HG02642 (cell line): Measurements from ENCODE around the gene CAMK2D.

Source experiments
- ATAC-seq: cut with Tn5 transposase; IDR thresholded peaks from one replicate; pipeline ENCODE4 v1.9.1; 2021; ENCODE audit warnings: mild to moderate bottlenecking; ENCODE audit not compliant: unreplicated experiment, poor library complexity

Gene CAMK2D

DNA sequence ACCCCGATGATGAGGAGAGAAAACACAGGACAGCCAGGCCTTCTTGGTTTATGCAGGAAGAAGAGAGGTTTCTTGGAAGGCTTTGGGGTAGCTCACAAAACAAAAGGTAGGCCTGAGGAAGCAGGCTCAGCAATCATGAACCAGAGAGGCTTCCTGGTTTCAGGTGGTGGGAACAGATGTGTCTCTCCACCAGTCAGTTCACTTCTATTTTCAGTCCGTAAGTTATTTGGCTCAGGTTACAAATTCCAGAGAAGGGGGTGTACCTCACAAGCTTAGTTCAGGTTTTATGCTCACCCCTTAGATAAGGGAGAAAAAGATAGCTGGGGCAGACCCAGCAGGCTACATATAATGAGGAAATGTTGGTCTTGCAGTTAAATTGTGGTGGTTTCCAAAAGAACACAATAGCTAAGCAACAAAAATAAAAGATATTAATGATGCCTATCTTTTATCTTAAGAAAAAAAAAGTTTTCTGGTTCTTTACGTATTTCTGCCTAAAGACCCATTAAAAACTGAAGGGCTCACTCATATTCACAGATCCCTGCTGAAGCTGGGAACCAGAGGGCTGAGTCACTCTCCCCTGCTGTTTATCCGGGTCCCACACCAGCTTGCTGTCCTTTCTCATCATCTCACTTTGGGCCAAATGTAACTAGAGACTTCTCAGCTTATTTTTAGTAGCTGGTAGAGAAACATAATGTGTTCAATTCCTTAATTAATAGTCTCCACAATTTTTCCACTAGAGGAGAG, 177.0 kb downstream of the CAMK2D start:
- no peak for ATAC-seq

DNA sequence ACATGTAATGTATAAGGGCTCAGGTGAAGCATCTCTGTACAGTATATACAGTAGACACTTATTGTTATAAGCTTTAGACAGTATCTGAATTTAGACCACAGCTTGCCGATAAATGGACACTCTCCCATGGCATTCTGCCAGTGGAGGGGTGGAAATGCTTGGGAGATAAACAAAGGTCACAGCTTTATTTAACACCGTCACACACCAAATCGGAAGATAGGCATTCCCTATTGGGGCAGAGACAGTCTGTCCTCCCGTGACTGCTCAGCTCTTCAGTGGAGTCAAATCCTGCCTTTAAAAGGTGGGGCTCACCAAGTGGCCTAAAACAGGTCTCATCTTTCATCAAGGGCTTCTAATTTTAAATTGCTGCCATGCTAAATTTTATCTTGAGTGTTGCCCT, 178.8 kb downstream of the CAMK2D start:
- no peak for ATAC-seq

- no peak for ATAC-seq
Measured at GRCh38 chr4:113579360-113579759, 182.2 kb downstream of the CAMK2D start.

- no peak for ATAC-seq
Measured at GRCh38 chr4:113576947-113577678, 184.4 kb downstream of the CAMK2D start.

GRCh38 chr4:113575401-113575800, 186.1 kb downstream of the CAMK2D start:
- no peak for ATAC-seq

- no peak for ATAC-seq
Measured at GRCh38 chr4:113574636-113575103, 186.9 kb downstream of the CAMK2D start.

DNA sequence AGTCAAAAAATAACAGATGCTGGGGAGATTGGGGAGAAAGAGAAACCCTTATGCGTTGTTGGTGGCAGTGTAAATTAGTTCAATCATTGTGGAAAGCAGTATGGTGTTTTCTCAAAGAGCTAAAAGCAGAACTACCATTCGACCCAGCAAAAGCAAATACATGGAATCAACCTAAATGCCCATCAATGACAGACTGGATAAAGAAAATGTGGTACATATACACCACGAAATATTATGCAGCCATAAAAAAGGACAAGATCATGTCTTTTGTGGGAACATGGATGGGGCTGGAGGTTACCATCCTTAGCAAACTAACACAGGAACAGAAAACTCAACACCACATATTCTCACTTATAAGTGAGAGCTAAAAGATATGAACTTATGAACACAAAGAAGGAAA, 188.9 kb downstream of the CAMK2D start:
- ATAC-seq, result no peak

DNA sequence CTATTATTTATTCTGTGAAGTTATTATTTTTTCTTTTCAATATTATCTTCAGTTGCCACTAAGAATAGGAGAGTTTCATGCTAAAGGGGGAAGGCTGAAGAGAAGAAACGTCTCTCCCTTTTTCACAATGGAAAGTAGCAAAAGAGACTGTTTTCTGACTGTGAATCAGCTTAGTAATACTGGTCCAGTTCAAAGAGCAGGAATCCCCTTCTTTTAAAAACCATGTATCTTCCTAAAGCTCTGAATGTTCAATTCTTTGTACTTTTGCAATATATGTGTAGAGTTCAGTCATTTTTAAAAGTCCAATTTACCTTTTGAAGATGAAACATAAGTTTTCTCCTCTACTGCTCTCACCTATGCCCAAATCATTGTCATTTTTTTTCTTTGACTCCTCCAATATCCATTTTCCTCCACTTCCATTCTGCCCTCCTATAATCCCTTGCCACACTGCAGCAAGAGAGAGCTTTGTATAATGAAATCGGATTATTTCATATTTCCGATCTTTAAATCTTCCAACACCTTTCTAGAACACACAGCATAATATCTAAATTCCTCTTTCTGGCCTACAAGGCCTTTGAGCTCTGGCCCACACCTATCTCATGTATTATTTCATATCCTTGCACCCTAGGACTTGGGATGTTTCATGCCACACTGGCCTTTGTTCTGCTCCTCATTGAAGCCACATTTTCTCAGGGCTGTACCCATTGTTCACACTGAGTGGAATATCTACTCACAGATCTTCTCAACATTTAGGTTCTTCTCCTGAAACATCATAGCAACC, 195.3 kb downstream of the CAMK2D start:
- no peak for ATAC-seq

DNA sequence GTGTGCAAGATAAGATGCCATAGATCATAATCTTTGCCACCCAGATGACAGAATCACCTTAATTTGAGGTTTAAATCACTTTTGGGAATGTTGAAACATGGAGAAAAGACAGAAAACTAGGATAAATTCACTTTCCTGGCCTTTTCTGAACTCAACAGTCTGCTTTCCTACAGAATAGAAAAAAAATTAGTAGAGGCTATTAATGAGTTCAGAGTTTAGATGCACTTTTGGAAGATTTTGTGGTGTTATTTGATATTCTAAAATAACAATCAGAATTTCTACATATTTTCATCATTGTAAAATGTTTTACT, 195.9 kb downstream of the CAMK2D start:
- ATAC-seq, result no peak

DNA sequence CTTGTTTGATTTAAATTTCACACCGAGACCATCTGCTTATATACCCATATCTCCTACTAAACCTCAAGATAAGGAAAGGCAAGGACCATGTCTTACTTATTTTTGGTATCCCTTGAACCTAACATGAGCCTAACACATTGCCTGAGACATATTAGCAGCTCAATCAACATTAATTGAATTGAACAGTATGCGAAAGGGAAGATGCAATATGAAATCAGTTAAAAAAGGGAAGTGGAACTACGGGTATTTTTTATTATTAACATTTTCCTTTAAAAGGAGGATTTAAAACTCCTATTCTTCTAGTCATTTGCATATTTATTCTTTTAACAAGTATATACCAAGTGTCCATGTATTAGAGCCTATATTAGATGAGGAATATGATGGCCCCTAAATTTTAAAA, 197.0 kb downstream of the CAMK2D start:
- ATAC-seq, result peak; percentile 26

GRCh38 chr4:113563691-113564378, 197.7 kb downstream of the CAMK2D start:
- no peak for ATAC-seq

- ATAC-seq, result no peak
Measured at GRCh38 chr4:113561758-113562157, 199.8 kb downstream of the CAMK2D start.

DNA sequence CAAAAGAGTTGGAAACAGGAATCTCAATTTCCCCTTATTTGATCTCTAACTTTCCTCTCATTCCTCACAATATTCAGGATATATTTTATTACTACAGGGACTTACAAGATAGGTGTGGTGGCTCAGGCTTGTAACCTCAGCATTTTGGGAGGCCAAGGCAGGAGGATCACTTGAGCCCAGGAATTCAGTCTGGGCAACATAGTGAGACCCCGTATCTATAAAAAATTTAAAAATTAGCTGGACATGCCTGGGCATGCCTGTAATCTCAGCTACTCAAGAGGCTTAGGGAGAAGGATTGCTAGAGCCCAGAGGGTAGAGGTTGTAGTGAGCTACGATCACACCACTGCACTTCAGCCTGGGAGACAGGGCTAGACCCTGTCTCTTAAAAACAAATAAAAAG, 200.4 kb downstream of the CAMK2D start:
- ATAC-seq, result no peak

- ATAC-seq, result no peak
Measured at GRCh38 chr4:113560579-113560978, 201.0 kb downstream of the CAMK2D start.

DNA sequence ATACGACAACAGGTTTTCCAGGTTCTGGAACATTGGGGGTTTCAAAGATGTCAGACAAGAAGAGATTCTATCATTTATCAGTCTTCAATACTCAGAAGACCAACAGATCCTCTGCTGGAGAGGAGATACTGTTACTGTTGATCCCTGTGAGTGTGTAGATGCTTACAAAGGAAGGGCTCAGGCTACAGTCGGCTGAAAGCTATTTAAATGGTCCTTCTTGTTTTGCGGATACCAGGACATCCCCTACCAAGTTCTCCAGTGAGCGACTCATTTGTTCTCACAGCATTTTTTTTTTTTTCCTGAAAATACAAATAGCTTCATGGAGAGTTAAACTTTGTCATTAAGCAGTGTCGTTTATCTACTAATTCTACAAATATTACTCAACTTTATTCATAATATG, 201.6 kb downstream of the CAMK2D start:
- no peak for ATAC-seq

- no peak for ATAC-seq
Measured at GRCh38 chr4:113556382-113557134, 205.0 kb downstream of the CAMK2D start.

DNA sequence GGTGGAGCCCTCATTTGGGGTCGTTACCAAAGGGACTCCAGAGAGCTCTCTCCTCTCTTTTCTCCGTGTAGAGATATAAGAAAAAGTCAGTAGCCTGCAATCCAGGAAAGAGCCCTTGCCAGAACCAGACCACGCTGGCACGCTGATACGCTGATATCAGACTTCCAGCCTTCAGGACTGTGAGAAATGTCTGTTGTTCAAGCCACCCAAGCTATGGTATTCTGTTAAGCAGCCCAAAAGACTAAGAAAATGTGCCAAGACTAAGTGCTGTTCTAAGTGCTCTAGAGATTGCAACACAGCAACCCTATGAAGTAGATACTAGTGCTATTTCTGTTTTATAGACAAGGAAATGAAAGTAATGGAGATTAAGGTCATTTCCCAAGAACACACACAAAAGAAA, 205.7 kb downstream of the CAMK2D start:
- no peak for ATAC-seq

DNA sequence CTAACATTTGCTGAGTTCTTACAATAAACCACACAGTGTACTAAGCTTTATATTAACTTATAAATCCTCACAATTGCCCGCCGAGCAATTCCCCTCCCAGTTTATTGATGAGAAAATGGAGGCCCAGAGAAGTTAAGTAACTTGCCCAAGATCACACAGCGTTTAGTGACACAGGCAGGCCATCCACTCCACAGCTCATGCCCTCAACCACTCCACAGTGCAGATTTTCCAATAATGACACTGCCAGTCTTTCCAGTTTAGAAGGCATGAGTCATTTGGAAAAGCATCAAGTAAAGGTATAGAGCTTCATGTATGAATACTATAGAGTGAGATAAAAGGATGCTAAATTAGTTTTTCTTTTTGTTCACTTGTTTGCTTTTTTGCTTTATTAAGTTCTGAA, 208.5 kb downstream of the CAMK2D start:
- no peak for ATAC-seq

GRCh38 chr4:113550510-113550909, 211.0 kb downstream of the CAMK2D start:
- no peak for ATAC-seq

DNA sequence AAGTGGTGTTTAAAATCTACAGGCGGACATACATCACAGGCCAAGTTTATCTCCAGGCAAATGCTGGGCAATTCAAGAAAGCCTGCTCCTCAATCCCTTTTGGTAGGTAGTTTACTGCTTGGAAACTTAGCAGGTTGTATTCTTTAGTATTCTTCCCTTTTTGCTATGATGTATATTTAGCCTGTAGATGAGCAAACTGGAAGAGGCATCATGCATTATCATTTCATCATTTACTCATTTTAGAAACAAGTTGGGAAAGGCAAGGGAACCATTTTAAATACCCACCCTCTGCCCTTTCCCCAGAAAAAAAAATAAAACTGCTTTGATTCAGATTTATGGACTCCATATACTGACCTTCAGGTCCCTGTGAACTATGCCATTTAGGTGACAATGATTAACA, 213.2 kb downstream of the CAMK2D start:
- no peak for ATAC-seq
